ENCODE measurements around the gene RPN1. TPM values are rescaled to one million over a fixed set of nuclear protein-coding genes. Genes with fewer than 3 reads are reported as not detected.
A peak's percentile ranks its signal among the peaks of the same experiment; 100 is the strongest.
"Not testable (repeated sequence)": the region's sequence is repeated elsewhere in the genome, so short reads cannot be mapped to it uniquely, and the experiment has no call there.

The RPN1 gene
- total RNA-seq, 1 donor from 2014 or later, result 120 TPM

DNA sequence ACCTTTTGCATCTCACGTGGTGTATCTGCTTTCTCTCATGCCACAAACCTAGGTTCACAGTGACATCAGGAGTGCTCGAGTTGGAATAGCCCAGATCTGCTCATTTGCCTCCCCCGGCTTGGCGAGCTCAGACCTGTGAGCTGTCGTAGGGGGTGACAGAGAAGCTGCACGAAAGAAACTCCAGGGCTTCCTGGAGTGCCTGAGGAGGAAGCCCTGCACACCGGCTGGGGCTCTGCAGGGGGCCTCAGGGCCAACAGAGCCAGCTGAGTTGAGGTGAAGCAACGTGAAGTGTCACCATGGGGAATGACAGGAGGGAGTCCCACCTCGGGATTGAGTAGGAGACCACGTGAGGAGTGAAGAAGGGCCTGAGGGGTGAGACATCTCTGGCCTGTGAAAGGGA is 62.5 kb downstream of the RPN1 start:
- ATAC-seq (no peak), DNase-seq (ENCODE audit: low spot score) (no peak)
- intact Hi-C loops (cut with DNase I), result loop anchor here (10.0 kb wide), 1 partner anchor 163 kb away; no protein-coding TSS in a partner anchor

DNA sequence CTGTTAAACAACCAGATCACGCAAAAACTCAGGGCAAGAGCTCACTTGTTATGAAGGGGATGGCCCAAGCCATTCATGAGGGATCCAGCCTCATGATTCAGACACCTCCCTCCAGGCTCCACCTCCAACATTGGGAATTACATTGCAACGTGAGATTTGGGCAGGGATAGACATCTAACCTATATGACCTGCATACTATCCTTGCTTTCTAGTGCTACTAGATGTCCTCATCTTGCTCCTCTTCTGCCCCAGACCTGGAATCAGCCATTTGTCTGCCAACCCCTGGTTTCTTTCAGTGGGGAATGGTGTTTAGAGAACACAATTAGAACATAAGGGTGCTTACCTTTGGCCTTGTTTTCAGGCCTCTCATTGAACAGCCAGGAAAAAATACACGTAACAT is 63.2 kb downstream of the RPN1 start:
- intact Hi-C loops (cut with DNase I), result loop anchor here (10.0 kb wide), 1 partner anchor 163 kb away; no protein-coding TSS in a partner anchor
- DNase-seq (ENCODE audit: low spot score) (no peak), ATAC-seq (no peak)

DNA sequence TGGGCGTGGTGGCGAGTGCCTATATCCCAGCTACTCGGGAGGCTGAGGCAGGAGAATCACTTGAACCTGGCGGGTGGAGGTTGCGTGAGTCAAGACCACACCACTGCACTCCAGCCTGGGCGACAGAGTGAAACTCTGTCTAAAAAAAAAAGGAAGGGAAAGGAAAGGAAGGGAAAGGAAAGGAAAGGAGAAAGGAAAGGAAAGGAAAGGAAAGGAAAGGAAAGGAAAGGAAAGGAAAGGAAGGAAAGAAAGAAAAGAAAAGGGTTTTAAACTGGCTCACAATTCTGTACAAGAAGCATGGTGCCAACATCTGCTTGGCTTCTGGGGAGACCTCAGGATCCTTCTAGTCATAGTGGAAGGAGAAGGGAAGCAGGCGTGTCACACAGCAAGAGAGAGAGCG is 63.7 kb downstream of the RPN1 start:
- intact Hi-C loops (cut with DNase I), result loop anchor here (10.0 kb wide), 1 partner anchor 162 kb away; no protein-coding TSS in a partner anchor
- DNase-seq (ENCODE audit: low spot score); ATAC-seq: not testable (repeated sequence)

DNA sequence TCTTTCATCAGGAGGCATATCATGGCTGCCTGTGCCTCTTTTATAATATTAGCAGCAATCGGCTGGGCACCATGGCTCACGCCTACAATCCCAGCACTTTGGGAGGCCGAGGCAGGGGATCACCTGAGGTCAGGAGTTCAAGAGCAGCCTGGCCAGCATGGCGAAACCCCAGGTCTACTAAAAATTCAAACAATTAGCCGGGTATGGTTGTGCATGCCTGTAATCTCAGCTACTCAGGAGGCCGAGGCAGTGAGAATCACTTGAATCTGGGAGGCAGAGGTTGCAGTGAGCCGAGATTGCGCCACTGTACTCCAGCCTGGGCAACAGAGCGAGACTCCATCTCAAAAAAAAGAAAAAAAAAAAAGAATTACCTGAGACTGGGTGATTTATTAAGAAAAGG is 64.2 kb downstream of the RPN1 start:
- intact Hi-C loops (cut with DNase I), result loop anchor here (10.0 kb wide), 1 partner anchor 162 kb away; no protein-coding TSS in a partner anchor
- not testable (repeated sequence) for DNase-seq (ENCODE audit: low spot score); ATAC-seq

DNA sequence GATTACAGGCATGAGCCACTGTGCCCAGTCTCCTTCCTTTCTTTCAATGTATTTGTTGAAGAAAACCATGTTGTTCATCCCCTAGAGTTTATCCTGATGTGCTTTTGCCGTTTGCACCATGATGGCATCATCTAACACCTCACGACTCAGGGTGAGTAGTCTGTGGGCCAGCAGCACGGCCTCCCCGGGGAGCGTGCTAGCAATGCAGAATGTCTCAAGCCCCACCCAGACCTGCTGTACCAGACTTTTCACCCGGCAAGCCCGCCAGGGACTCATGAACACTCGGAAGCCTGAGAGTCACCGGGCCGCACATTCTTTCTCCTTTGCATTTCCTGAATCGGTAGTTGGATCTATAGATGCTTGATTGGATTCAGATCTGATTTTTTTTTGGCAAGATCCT is 64.6 kb downstream of the RPN1 start:
- DNase-seq (ENCODE audit: low spot score) (no peak), ATAC-seq (no peak)
- intact Hi-C loops (cut with DNase I), result loop anchor here (10.0 kb wide), 1 partner anchor 161 kb away; no protein-coding TSS in a partner anchor

DNA sequence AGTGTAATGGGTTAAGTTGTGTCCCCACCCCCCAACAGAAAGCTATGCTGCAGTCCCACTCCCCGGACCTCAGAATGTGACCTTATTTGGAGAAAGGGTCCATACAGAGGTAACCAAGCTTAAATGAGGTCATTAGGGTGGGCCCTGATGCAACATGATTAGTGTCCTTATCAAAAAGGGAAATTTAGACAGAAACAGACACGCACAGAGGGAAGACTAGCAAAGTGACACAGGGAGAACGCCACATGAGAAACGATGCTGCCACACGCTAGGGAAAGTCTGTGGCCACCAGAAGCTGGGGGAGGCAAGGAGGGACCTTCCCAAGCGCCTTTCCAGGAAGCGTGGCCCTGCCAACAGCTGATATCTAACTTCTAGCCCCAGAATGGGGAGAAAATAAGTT is 65.4 kb downstream of the RPN1 start:
- DNase-seq (ENCODE audit: low spot score) (no peak), ATAC-seq (no peak)
- intact Hi-C loops (cut with DNase I), result loop anchor here (10.0 kb wide), 1 partner anchor 160 kb away; no protein-coding TSS in a partner anchor

DNA sequence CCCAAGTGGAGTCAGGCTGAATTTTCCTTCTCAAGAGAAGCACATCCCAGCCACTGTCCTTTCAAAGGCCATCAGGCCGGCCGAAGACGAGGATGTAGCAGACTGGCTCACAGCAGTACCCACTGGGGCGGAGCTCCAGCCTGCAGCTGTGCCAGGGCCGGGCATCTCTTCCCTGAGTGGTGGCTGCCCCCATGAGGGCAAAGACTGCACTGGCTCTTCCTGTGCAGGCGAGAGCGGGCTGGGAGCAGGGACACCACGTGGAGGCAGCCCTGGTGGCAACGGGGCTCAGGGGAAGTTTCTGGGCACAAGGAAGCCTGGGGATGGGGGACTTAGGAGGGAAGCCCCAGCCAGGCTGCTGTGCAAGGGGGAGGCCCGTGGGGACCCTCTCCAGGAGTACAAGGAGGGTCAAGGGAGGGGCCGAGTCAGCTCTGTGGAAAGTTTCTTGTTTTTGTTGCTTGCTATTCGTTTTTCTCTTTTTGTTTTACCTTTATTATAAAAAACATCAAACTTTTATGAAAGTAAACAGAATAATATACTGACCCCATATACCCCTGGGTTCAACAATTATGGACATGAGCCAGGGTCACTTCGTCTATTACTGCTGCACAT is 66.1 kb downstream of the RPN1 start:
- peak; percentile 92 for ATAC-seq
- intact Hi-C loops (cut with DNase I), result loop anchor here (10.0 kb wide), 1 partner anchor 160 kb away; no protein-coding TSS in a partner anchor
- DNase-seq (ENCODE audit: low spot score), result peak; percentile 64

DNA sequence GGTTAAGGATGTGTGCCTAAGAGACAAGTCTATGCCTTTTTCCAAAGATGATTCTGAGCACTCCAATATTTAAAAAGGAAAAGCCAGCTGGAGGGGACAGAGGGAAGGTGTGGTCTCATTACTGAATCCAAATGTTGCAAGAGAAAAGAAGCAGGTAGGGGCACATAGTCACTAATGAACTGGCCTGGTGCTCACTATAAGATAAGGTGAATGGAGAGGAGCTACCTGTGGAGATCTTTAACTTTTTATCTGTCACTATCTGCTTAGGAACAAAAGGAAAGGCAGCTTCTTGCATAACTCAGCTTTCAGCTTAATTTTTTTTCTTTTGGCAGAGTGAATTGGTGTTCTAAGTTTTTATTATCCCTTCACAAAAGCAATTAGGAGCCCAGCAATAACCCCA is 69.1 kb downstream of the RPN1 start:
- DNase-seq (ENCODE audit: low spot score) (no peak), ATAC-seq (no peak)
- intact Hi-C loops (cut with DNase I), result loop anchor here (10.0 kb wide), 1 partner anchor 157 kb away; no protein-coding TSS in a partner anchor

DNA sequence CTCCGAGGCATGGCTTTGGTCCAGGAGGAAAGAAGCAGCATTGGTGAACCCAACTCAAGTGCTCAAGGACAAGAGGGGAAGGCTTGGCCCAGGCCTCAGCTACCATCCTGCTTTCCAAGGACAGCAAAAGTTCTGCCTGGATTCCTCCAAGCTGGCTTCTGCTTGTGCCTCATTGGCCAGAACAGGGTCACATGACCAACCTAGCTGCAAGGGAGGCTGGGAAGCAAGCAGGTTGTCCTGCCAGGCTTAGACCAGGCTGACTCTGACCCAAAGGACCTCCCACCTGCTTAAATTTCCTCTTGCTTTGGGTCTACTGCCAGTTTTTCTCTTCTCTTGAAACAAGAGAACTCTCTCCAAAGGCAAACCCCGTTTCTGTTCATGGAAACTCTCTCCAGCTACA is 70.7 kb downstream of the RPN1 start:
- no peak for DNase-seq (ENCODE audit: low spot score)
- ATAC-seq, result no peak
- intact Hi-C loops (cut with DNase I), result loop anchor here (10.0 kb wide), 1 partner anchor 155 kb away; no protein-coding TSS in a partner anchor

DNA sequence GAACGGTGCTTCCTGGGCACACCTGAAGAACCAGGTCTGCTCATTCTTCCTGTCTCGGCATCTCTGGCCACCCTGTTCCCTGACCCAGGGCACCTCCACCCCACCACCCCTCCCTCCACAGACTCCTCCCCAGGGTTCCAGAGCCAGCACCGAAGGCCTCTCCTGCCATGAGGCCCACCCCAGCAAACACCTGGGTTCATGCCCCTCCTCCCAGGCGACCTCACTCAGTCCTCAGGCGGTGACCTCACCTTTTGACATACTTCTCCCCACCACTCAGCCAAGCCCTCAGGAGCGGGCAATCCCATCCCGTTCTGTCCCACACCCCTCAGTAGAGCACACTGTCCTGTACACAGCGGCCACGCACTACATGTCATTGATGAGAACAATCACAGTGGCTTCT is 72.3 kb downstream of the RPN1 start:
- no peak for DNase-seq (ENCODE audit: low spot score)
- intact Hi-C loops (cut with DNase I), result no loop called here
- no peak for ATAC-seq

DNA sequence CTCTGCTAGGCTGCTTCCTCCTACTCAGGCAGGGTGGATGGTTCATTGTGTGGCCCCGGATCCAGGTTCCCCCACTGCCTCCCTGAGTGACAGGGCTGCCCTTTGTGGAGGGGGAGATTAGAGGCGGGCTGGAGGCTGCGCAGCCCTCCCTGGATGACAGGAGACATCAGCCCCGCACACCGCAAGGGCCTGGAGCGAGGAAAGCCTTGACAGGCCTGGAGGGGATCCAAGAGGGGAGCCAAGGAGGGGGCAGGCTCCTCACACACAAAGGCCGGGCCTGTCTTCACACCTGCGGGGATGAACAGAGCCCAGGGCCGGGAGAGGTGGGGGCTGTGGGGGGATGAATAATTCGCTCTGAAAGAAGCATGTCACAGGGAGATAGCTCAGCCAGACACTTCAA is 72.9 kb downstream of the RPN1 start:
- DNase-seq (ENCODE audit: low spot score), result no peak
- intact Hi-C loops (cut with DNase I), result no loop called here

DNA sequence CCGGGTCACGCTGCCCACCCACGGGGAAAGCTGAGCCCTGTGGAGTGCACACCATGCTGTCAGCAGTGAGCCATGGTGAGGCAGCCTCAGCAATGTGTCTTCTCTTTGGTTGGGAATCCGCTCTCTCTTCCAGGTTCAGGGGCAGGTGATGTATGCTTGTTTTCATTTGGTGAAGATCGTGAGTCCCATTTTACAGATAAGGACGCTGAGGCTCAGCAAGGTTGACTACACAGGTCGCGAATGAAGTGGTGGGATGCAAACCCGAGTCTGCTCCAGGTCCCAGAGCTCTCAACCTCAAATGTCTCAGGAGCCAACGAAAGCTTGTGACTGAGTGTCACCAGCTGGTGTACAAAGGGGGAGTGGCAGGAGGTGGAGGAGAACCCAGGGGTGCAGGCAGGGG is 74.3 kb downstream of the RPN1 start:
- intact Hi-C loops (cut with DNase I), result no loop called here
- no peak for DNase-seq (ENCODE audit: low spot score)
- no peak for ATAC-seq

More for the DNA sequence above, 72.9 kb downstream of the RPN1 start:
- no peak for ATAC-seq

DNA sequence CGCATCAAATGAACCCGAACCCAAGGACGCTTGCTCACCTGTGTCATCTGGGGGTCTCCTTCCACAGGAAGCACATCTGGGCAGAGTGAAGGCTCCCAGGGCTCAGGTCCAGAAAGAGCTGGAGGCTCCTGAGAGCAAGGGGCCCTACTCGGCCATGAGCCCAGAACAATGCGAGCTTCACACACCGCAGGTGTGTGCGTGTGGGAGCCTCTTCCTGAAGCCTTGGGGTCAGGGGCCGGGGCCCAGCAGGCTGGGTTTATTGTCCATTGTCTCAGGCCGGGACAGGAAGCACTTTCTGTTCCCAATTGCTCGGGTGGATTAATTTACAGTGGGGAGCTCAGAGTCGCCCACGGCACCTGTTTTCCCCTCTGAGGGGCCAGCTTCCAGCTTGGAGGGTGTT is 74.8 kb downstream of the RPN1 start:
- no peak for ATAC-seq
- intact Hi-C loops (cut with DNase I), result no loop called here
- no peak for DNase-seq (ENCODE audit: low spot score)

DNA sequence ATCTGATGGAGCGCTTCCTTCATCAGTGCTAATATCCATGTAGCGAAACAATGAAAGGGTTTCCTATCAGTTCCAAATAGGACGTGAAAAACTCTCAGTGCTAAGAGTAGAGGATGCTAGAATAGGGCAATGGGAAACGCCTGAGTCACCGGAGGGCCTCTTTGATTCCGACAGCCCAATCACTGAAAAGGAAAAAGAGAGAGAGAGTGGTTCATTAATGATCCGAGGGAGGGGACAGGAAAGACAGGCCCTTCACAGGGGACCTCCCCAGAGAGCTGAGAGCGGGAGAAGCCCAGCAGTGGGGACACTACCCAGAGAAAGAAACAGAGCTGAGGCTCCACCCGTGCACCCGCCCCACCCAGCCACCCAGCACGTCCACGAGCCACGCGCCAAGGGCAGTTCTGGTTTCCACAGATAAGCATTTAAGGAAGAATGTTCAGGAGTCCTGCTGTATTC is 76.9 kb downstream of the RPN1 start:
- DNase-seq (ENCODE audit: low spot score) (no peak), ATAC-seq (no peak)
- intact Hi-C loops (cut with DNase I), result no loop called here

DNA sequence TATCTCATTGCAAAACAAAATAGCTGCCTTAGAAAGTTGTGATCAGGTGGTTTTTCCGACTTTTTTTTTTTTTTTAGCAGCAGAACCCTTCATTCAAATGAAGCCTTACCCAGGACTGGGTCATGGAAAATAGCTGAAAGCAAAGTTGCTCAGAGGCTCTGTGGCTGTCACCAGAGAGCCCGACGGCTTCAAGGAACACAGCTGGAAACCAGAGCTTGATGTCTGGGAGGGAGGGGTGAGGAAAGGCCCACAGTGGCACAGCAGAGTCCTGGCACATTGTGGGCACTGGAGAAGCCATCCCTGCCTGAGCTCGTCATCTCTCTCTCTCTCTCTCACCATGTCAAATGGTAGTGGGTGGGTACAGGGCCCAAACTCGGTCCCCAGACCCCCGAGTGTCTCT is 77.5 kb downstream of the RPN1 start:
- no peak for ATAC-seq
- intact Hi-C loops (cut with DNase I), result no loop called here
- no peak for DNase-seq (ENCODE audit: low spot score)

DNA sequence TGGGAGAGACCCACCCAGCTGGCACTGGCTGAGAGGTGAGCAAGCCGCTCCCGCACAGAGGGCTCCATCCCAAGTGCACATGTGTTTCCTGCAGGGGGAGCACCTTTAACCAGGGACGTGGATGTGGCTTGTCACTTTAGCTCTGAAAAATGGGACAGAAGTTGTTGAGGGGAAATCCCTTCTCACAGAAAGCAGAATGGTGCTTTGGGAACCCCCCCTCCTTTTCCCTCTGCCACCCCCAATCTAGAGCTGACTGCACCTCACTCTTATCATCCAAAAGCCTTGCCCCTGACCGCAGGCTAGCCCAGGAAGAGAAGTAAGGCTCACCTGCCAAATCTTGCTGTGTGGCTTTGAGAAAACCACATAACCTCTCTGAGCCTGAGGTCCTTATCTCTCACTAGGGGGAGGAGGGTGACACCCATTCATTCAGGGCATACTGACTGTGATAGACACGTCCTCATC is 77.9 kb downstream of the RPN1 start:
- intact Hi-C loops (cut with DNase I), result no loop called here
- DNase-seq (ENCODE audit: low spot score), result no peak
- ATAC-seq, result no peak

DNA sequence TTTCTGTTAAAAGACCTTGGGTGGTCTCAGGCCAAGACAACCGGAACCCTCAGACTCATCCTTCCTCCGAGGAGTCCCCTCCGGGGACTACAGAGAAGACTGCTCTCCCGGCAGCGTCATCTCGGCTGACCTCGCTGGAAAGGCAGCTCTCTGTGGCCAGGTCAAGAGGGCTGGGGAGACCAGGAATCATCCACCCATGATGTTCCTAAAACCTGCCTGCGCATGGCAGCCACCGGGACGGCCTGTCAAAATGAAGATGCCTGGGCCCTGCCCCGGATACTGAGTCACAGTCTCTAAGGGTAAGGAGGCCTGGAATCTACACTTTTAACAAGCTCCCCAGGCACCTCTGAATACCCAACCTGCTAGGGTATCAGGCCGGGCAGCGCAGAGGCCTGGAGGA is 78.6 kb downstream of the RPN1 start:
- no peak for ATAC-seq
- DNase-seq (ENCODE audit: low spot score), result no peak
- intact Hi-C loops (cut with DNase I), result no loop called here

Measured in sciatic nerve (tissue), 2 donors.